Liver (tissue), 9 donors: ENCODE results near the gene SNX20. TPM values are rescaled to one million over a fixed set of nuclear protein-coding genes. Genes with fewer than 3 reads are reported as not detected.

Experiments used
- DNase-seq: peaks from one replicate; pipeline ENCODE4 v3.0.0-alpha.2; 2017; ENCODE audit warnings: low spot score
- H3K27ac ChIP-seq, 2 donors: one replicate each; pipeline ENCODE4 v1.7.0; 2013; ENCODE audit warnings: inconsistent platforms in 2 of 2, low read length in 2 of 2, control low read depth in 1 of 2, low read depth in 1 of 2, mild to moderate bottlenecking in 1 of 2
- H3K27me3 ChIP-seq, 4 donors: one replicate each; pipeline versions ENCODE4 v1.6.1 to v1.7.0; 2013; ENCODE audit warnings: low read length in 3 of 4, inconsistent platforms in 1 of 4, mild to moderate bottlenecking in 1 of 4, moderate library complexity in 1 of 4; ENCODE audit not compliant: control insufficient read depth in 4 of 4, insufficient read depth in 4 of 4
- H3K36me3 ChIP-seq, 4 donors: one replicate each; pipeline versions ENCODE4 v1.6.1 to v1.7.0; 2013; ENCODE audit warnings: low read length in 3 of 4, mild to moderate bottlenecking in 3 of 4, low read depth in 1 of 4, moderate library complexity in 1 of 4; ENCODE audit not compliant: control insufficient read depth in 4 of 4, insufficient read depth in 3 of 4
- H3K4me1 ChIP-seq, 4 donors: one replicate each; pipeline versions ENCODE4 v1.6.1 to v1.7.0; 2013; ENCODE audit warnings: low read length in 3 of 4, mild to moderate bottlenecking in 3 of 4, moderate library complexity in 1 of 4; ENCODE audit not compliant: control insufficient read depth in 4 of 4, insufficient read depth in 4 of 4
- H3K4me3 ChIP-seq, 3 donors: one replicate each; pipeline versions ENCODE4 v1.6.1 to v1.7.0; 2013; ENCODE audit warnings: low read length in 3 of 3, control low read depth in 1 of 3, low read depth in 1 of 3, mild to moderate bottlenecking in 1 of 3
- H3K9ac ChIP-seq, 2 donors: one replicate each; pipeline ENCODE4 v1.7.0; 2013; ENCODE audit warnings: low read length in 2 of 2, mild to moderate bottlenecking in 2 of 2, moderate library complexity in 2 of 2, control low read depth in 1 of 2, low read depth in 1 of 2
- H3K9me3 ChIP-seq, 4 donors: one replicate each; pipeline versions ENCODE4 v1.6.1 to v1.7.0; 2013; ENCODE audit warnings: low read length in 3 of 4; ENCODE audit not compliant: control insufficient read depth in 4 of 4
- ATF3 ChIP-seq: IDR thresholded peaks from 2 replicates; pipeline ENCODE4 v1.6.1; 2016; ENCODE audit warnings: antibody characterized with exemption
- EGR1 ChIP-seq, 2 donors: IDR thresholded peaks; 2 replicates each; pipeline ENCODE4 v1.6.1; 2016 to 2018; ENCODE audit warnings: antibody characterized with exemption in 2 of 2, low read depth in 2 of 2
- FOXA1 ChIP-seq: IDR thresholded peaks from 2 replicates; pipeline ENCODE4 v1.6.1; 2016; ENCODE audit warnings: antibody characterized with exemption
- FOXA2 ChIP-seq: IDR thresholded peaks from 2 replicates; pipeline ENCODE4 v1.6.1; 2016; ENCODE audit warnings: antibody characterized with exemption
- GABPA ChIP-seq, 2 donors: IDR thresholded peaks in 1 of 2; conservative IDR thresholded peaks in 1 of 2; 2 replicates each; pipeline ENCODE4 v1.6.1; 2016; ENCODE audit warnings: antibody characterized with exemption in 2 of 2, mild to moderate bottlenecking in 1 of 2, moderate library complexity in 1 of 2
- HNF4A ChIP-seq, 2 donors: conservative IDR thresholded peaks; 2 replicates each; pipeline ENCODE4 v1.6.1; 2016; ENCODE audit warnings: antibody characterized with exemption in 2 of 2, mild to moderate bottlenecking in 2 of 2
- HNF4G ChIP-seq: IDR thresholded peaks from 2 replicates; pipeline ENCODE4 v1.6.1; 2016; ENCODE audit warnings: antibody characterized with exemption
- JUND ChIP-seq, 2 donors: IDR thresholded peaks; 2 replicates each; pipeline ENCODE4 v1.6.1; 2016; ENCODE audit warnings: antibody characterized with exemption in 2 of 2
- MAX ChIP-seq: IDR thresholded peaks from 2 replicates; pipeline ENCODE4 v1.6.1; 2016; ENCODE audit warnings: antibody characterized with exemption
- NR2F2 ChIP-seq: IDR thresholded peaks from 2 replicates; pipeline ENCODE4 v1.6.1; 2016; ENCODE audit warnings: antibody characterized with exemption
- RAD21 ChIP-seq, 2 donors: IDR thresholded peaks; 2 replicates each; pipeline ENCODE4 v1.6.1; 2016; ENCODE audit warnings: antibody characterized with exemption in 2 of 2, mild to moderate bottlenecking in 2 of 2
- RXRA ChIP-seq, 2 donors: IDR thresholded peaks; 2 replicates each; pipeline ENCODE4 v1.6.1; 2017 to 2018; ENCODE audit warnings: antibody characterized with exemption in 2 of 2, mild to moderate bottlenecking in 1 of 2
- SP1 ChIP-seq: IDR thresholded peaks from 2 replicates; pipeline ENCODE4 v1.6.1; 2018; ENCODE audit warnings: antibody characterized with exemption, mild to moderate bottlenecking
- TAF1 ChIP-seq: conservative IDR thresholded peaks from 2 replicates; pipeline ENCODE4 v1.6.1; 2016; ENCODE audit warnings: antibody characterized with exemption, mild to moderate bottlenecking
- YY1 ChIP-seq: IDR thresholded peaks from 2 replicates; pipeline ENCODE4 v1.6.1; 2016; ENCODE audit warnings: antibody characterized with exemption, mild to moderate bottlenecking
- ZBTB33 ChIP-seq: IDR thresholded peaks from 2 replicates; pipeline ENCODE4 v1.6.1; 2016; ENCODE audit warnings: antibody characterized with exemption
- WGBS: extraction: QIAGEN DNeasy Blood & Tissue Kit; methylation state at CpG from one replicate; pipeline ENCODE4 v1.1.7; 2013; 5-methylcytosine and 5-hydroxymethylcytosine counted together
- polyA plus RNA-seq, 2 donors: library from polyadenylated mRNA; stranded (reverse) in 1 of 2; unstranded in 1 of 2; fragments of 200-250 nt in 1 of 2; fragments of >200 nt in 1 of 2; fragmentation: Nextera tagmentation in 1 of 2; extraction: Ambion mirVana in 1 of 2; gene quantifications; one replicate each; pipeline versions ENCODE4 v1.2.1 to v1.2.3, GENCODE V29; 2013 to 2015
- total RNA-seq, 2 donors: library from RNA; depleted of rRNA; stranded (reverse); fragments of >200 nt; gene quantifications; one replicate each; pipeline ENCODE4 v1.2.3, GENCODE V29; 2014
- TF ChIP-seq, protein P1 (sequence below): IDR thresholded peaks from 2 replicates; pipeline ENCODE4 v1.6.1; 2016; ENCODE audit warnings: antibody characterized with exemption, mild to moderate bottlenecking
- TF ChIP-seq, protein P2 (sequence below): fragments of 150-350 bp; IDR thresholded peaks from 2 replicates; pipeline ENCODE4 v1.5.1; 2017; ENCODE audit warnings: improper control_type of control experiment, low read depth, low read length; ENCODE audit not compliant: missing input control
- donor health status: healthy.
- donor health status: healthy.
- donor health status: healthy.
- donor health status: healthy.
- donor health status: healthy.

Gene SNX20
- total and polyA plus RNA-seq, 4 donors = 0.40 to 3.5 (median 0.98) TPM

GRCh38 chr16:50690177-50690576 lies 9.1 kb upstream of the SNX20 start:
- Histone ChIP-seq H3K27me3 (no peaks in the 10 kb centered on the region), H3K4me3 (no peak overlapping the region), H3K9me3 (no peaks in the 10 kb centered on the region), H3K27ac (no peak overlapping the region), H3K4me1 (peaks cover 0 to 11% (median 5%) of the 10 kb centered on the region in 4 donors), H3K36me3 (no peaks in the 10 kb centered on the region), H3K9ac (no peak overlapping the region)
- DNase-seq = no peak
- TF ChIP-seq RAD21 (IDR thresholded peaks at IDR 0.05) (no peak), JUND (IDR thresholded peaks at IDR 0.05) (no peak), GABPA (IDR thresholded peaks at IDR 0.05 in 1 of 2, conservative IDR thresholded peaks at IDR 0.05 in 1 of 2) (no peak), RXRA (IDR thresholded peaks at IDR 0.05) (no peak), EGR1 (IDR thresholded peaks at IDR 0.05; ENCODE audit: low read depth in 2 of 2) (no peak), ATF3 (no peak), MAX (no peak), HNF4A (conservative IDR thresholded peaks at IDR 0.05) (no peak), SP1 (no peak), TAF1 (no peak), NR2F2 (no peak), YY1 (no peak), FOXA1 (no peak), FOXA2 (no peak), ZBTB33 (no peak), HNF4G (no peak)
- TF ChIP-seq, protein P1, sequence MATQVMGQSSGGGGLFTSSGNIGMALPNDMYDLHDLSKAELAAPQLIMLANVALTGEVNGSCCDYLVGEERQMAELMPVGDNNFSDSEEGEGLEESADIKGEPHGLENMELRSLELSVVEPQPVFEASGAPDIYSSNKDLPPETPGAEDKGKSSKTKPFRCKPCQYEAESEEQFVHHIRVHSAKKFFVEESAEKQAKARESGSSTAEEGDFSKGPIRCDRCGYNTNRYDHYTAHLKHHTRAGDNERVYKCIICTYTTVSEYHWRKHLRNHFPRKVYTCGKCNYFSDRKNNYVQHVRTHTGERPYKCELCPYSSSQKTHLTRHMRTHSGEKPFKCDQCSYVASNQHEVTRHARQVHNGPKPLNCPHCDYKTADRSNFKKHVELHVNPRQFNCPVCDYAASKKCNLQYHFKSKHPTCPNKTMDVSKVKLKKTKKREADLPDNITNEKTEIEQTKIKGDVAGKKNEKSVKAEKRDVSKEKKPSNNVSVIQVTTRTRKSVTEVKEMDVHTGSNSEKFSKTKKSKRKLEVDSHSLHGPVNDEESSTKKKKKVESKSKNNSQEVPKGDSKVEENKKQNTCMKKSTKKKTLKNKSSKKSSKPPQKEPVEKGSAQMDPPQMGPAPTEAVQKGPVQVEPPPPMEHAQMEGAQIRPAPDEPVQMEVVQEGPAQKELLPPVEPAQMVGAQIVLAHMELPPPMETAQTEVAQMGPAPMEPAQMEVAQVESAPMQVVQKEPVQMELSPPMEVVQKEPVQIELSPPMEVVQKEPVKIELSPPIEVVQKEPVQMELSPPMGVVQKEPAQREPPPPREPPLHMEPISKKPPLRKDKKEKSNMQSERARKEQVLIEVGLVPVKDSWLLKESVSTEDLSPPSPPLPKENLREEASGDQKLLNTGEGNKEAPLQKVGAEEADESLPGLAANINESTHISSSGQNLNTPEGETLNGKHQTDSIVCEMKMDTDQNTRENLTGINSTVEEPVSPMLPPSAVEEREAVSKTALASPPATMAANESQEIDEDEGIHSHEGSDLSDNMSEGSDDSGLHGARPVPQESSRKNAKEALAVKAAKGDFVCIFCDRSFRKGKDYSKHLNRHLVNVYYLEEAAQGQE = no peak
- TF ChIP-seq, protein P2, sequence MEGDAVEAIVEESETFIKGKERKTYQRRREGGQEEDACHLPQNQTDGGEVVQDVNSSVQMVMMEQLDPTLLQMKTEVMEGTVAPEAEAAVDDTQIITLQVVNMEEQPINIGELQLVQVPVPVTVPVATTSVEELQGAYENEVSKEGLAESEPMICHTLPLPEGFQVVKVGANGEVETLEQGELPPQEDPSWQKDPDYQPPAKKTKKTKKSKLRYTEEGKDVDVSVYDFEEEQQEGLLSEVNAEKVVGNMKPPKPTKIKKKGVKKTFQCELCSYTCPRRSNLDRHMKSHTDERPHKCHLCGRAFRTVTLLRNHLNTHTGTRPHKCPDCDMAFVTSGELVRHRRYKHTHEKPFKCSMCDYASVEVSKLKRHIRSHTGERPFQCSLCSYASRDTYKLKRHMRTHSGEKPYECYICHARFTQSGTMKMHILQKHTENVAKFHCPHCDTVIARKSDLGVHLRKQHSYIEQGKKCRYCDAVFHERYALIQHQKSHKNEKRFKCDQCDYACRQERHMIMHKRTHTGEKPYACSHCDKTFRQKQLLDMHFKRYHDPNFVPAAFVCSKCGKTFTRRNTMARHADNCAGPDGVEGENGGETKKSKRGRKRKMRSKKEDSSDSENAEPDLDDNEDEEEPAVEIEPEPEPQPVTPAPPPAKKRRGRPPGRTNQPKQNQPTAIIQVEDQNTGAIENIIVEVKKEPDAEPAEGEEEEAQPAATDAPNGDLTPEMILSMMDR = no peak
- WGBS = 94% methylated on average over 2 of the region's 2 CpGs
